ENCODE results near the gene PHACTR2. TPM values are rescaled to one million over a fixed set of nuclear protein-coding genes. Genes with fewer than 3 reads are reported as not detected.

The PHACTR2 gene
- total and polyA plus RNA-seq, 11 donors = 10.2 to 101 (median 67.9) TPM

DNA sequence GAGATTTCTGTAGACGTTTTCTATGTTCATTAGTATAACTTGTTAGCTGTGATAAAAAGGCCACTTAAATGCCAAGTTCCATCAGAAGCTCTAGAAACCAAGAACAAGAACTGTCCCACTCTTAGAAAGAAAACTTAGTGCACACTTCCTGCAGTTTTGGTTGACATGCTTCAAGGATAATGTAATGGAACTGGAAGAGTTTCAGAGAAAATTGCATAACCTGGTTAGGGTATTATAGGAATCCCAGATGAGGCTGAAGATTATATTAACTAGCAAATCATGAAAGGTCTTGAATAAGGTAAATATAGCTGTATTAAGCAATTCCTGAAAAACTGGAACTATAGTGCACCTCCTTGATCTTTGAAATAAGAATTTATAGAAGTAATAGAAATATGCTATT is 1.8 kb upstream of the PHACTR2 start:
- ATAC-seq (no peak), DNase-seq (no peak)
- 31 to 49% (median 38%) methylated on average over 1 of the region's 1 CpG for WGBS, 4 donors
- no peak overlapping the region for H3K4me3 ChIP-seq
- intact Hi-C loops (cut with DNase I) = loop anchor here (5.0 to 10.0 kb wide), 9 partner anchors 66 to 336 kb away; partner anchors contain the start of genes LTV1 (in 7 of the 10) and FUCA2 (in 1 of the 10)
- H3K36me3 ChIP-seq = no peaks in the 10 kb centered on the region
- no peaks in the 10 kb centered on the region for H3K27me3 ChIP-seq
- H3K4me1 ChIP-seq = peaks cover 0 to 64% (median 33%) of the 10 kb centered on the region in 12 donors
- TF ChIP-seq, protein P1, sequence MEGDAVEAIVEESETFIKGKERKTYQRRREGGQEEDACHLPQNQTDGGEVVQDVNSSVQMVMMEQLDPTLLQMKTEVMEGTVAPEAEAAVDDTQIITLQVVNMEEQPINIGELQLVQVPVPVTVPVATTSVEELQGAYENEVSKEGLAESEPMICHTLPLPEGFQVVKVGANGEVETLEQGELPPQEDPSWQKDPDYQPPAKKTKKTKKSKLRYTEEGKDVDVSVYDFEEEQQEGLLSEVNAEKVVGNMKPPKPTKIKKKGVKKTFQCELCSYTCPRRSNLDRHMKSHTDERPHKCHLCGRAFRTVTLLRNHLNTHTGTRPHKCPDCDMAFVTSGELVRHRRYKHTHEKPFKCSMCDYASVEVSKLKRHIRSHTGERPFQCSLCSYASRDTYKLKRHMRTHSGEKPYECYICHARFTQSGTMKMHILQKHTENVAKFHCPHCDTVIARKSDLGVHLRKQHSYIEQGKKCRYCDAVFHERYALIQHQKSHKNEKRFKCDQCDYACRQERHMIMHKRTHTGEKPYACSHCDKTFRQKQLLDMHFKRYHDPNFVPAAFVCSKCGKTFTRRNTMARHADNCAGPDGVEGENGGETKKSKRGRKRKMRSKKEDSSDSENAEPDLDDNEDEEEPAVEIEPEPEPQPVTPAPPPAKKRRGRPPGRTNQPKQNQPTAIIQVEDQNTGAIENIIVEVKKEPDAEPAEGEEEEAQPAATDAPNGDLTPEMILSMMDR (IDR thresholded peaks at IDR 0.05) = no peak
- no peak for TF ChIP-seq POLR2A (IDR thresholded peaks at IDR 0.05)
- H3K27ac ChIP-seq = peak overlapping the region in 10 of 12 donors; percentile 5 to 98 (median 42)
- H3K9me3 ChIP-seq = no peaks in the 10 kb centered on the region

GRCh38 chr6:143676437-143677045 is 1.2 kb upstream of the PHACTR2 start:
- peak overlapping the region in 2 of 12 donors; percentile 67 to 81 for H3K4me3 ChIP-seq
- ATAC-seq (no peak), DNase-seq (no peak)
- peaks cover 0 to 67% (median 35%) of the 10 kb centered on the region in 12 donors for H3K4me1 ChIP-seq
- peaks cover 0 to 5% (median 0%) of the 10 kb centered on the region in 12 donors for H3K9me3 ChIP-seq
- no peak for TF ChIP-seq POLR2A (IDR thresholded peaks at IDR 0.05)
- TF ChIP-seq, protein P1 (IDR thresholded peaks at IDR 0.05) = no peak
- intact Hi-C loops (cut with DNase I) = loop anchor here (5.0 to 10.0 kb wide), 9 partner anchors 66 to 336 kb away; partner anchors contain the start of genes LTV1 (in 7 of the 10) and FUCA2 (in 1 of the 10)
- no peaks in the 10 kb centered on the region for H3K27me3 ChIP-seq
- WGBS, 4 donors = 87 to 89% (median 88%) methylated on average over 4 of the region's 4 CpGs
- H3K27ac ChIP-seq = peak overlapping the region in 10 of 12 donors; percentile 3 to 98 (median 72)
- H3K36me3 ChIP-seq = no peaks in the 10 kb centered on the region

GRCh38 chr6:143677577-143677890 is 231 bp upstream of the PHACTR2 start:
- ATAC-seq (no peak), DNase-seq (no peak)
- Histone ChIP-seq H3K4me1 (peaks cover 0 to 67% (median 37%) of the 10 kb centered on the region in 12 donors), H3K27ac (peak overlapping the region; percentile 94 to 99 (median 96)), H3K27me3 (no peaks in the 10 kb centered on the region), H3K36me3 (no peaks in the 10 kb centered on the region), H3K4me3 (peak overlapping the region; percentile 49 to 97 (median 80)), H3K9me3 (peaks cover 0 to 15% (median 0%) of the 10 kb centered on the region in 12 donors)
- 1 to 2% (median 2%) methylated on average over 7 to 9 of the region's 9 CpGs for WGBS, 4 donors
- intact Hi-C loops (cut with DNase I) = loop anchor here (5.0 to 10.0 kb wide), 9 partner anchors 65 to 335 kb away; partner anchors contain the start of genes LTV1 (in 7 of the 10) and FUCA2 (in 1 of the 10)
- TF ChIP-seq, protein P1 (IDR thresholded peaks at IDR 0.05) = no peak
- TF ChIP-seq POLR2A (IDR thresholded peaks at IDR 0.05) = no peak

DNA sequence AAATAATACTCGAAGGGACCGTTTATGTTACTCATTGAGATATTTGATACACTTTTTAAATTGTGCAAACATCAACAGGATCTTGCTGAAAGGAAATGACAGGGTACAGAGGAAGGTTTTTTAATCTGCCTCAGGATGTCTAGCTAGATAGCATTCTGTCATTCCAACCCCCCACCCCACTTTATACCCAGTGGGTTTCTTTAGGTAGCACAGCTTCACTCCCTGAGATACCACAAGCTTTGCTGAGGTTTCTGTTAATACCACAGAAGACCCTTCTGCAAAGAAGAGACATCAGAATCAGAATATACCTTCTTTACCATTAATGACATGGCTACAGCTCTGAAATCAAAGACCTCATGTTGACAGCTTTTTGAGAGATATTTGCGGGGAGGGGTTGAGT is 1.3 kb downstream of the PHACTR2 start:
- intact Hi-C loops (cut with DNase I) = loop anchor here (2.0 to 10.0 kb wide), 12 partner anchors 63 to 333 kb away; partner anchors contain the start of genes LTV1 (in 9 of the 10) and FUCA2 (in 1 of the 10)
- DNase-seq (no peak), ATAC-seq (peak in 1 of 4 donors; percentile 12)
- H3K27ac ChIP-seq = peak overlapping the region; percentile 94 to 99 (median 96)
- peak overlapping the region; percentile 49 to 97 (median 80) for H3K4me3 ChIP-seq
- peaks cover 0 to 27% (median 0%) of the 10 kb centered on the region in 12 donors for H3K9me3 ChIP-seq
- H3K27me3 ChIP-seq = no peaks in the 10 kb centered on the region
- H3K36me3 ChIP-seq = no peaks in the 10 kb centered on the region
- TF ChIP-seq POLR2A (IDR thresholded peaks at IDR 0.05) = no peak
- TF ChIP-seq, protein P1 (IDR thresholded peaks at IDR 0.05) = no peak
- H3K4me1 ChIP-seq = peaks cover 0 to 55% (median 28%) of the 10 kb centered on the region in 12 donors
- WGBS, 4 donors = 3 to 6% (median 4%) methylated on average over 3 of the region's 3 CpGs

Measured in heart left ventricle (tissue), 16 donors.